Panc1 (cell line): ENCODE measurements around the gene STK11IP. TPM values are rescaled to one million over a fixed set of nuclear protein-coding genes. Genes with fewer than 3 reads are reported as not detected.

ENCODE experiments used
- ATAC-seq: fragments of 200-7000 bp; cut with Tn5 transposase; 2 replicates; pipeline ENCODE4 v1.9.1; 2020; ENCODE audit warnings: mild to moderate bottlenecking, moderate library complexity
- BruUV-seq: library from RNA; stranded (reverse); fragments of 400-500 nt; replicated peaks from 2 replicates; lab custom pipeline; 2021; lab: Mats Ljungman, UMichigan
- CTCF ChIA-PET: fragments of 300-600 bp; sonication (Branson Sonifier 250); formaldehyde crosslinking; loops from one replicate; lab custom pipeline; 2022; ENCODE audit warnings: antibody characterized with exemption; lab: Charles Lee
- POLR2A ChIA-PET: fragments of 300-600 bp; sonication (Branson Sonifier 250); formaldehyde crosslinking; loops from one replicate; lab custom pipeline; 2022; ENCODE audit warnings: antibody characterized with exemption; lab: Charles Lee
- DNase-seq: peaks from one replicate; pipeline ENCODE4 v3.0.0-alpha.2; 2010; ENCODE audit warnings: low read depth, low spot score
- H3K27ac ChIP-seq: 2 replicates; pipeline ENCODE4 v1.5.1; 2011; ENCODE audit warnings: mild to moderate bottlenecking, low read length, inconsistent platforms
- H3K27me3 ChIP-seq: fragments of 200-500 bp; sonication (Bioruptor generic); 2 replicates; pipeline ENCODE4 v1.6.0; 2014; ENCODE audit warnings: low read length, inconsistent platforms; ENCODE audit not compliant: control insufficient read depth, insufficient read depth
- H3K36me3 ChIP-seq: fragments of 200-500 bp; sonication (Bioruptor generic); 2 replicates; pipeline ENCODE4 v1.5.1; 2014; ENCODE audit warnings: inconsistent platforms, mild to moderate bottlenecking, low read length, moderate library complexity; ENCODE audit not compliant: control insufficient read depth, insufficient read depth
- H3K4me1 ChIP-seq: 2 replicates; pipeline ENCODE4 v1.5.1; 2011; ENCODE audit warnings: inconsistent platforms, mild to moderate bottlenecking, low read length, moderate library complexity; ENCODE audit not compliant: control insufficient read depth, insufficient read depth
- H3K4me3 ChIP-seq, 2 experiments: 2 replicates each; pipeline ENCODE4 v1.5.1; 2011 to 2012; ENCODE audit warnings: low read depth in 2 of 2, low read length in 2 of 2, mild to moderate bottlenecking in 2 of 2, inconsistent platforms in 1 of 2, moderate library complexity in 1 of 2
- H3K9me3 ChIP-seq: fragments of 200-500 bp; sonication (Bioruptor generic); 2 replicates; pipeline ENCODE4 v1.5.1; 2014; ENCODE audit warnings: low read depth, mild to moderate bottlenecking, inconsistent platforms, low read length, moderate library complexity; ENCODE audit not compliant: control insufficient read depth, insufficient read depth
- POLR2AphosphoS5 ChIP-seq: IDR thresholded peaks from 2 replicates; pipeline ENCODE4 v1.6.1; 2012; ENCODE audit warnings: mild to moderate bottlenecking, low read depth, low read length, moderate library complexity
- SIN3A ChIP-seq: IDR thresholded peaks from 2 replicates; pipeline ENCODE4 v1.6.1; 2012; ENCODE audit warnings: low read depth, mild to moderate bottlenecking, low read length, moderate library complexity, borderline replicate concordance; ENCODE audit not compliant: insufficient read depth
- TCF7L2 ChIP-seq: IDR thresholded peaks from 2 replicates; pipeline ENCODE4 v1.6.1; 2011; ENCODE audit warnings: mild to moderate bottlenecking, low read depth, low read length, inconsistent platforms
- in situ Hi-C: cut with HindIII; loops from 2 replicates; pipeline ENCODE4 v1.10.0; 2016; ENCODE audit warnings: low sequenced_read_pairs, low pct_unique_long_range_greater_than_20kb
- intact Hi-C: fragments of 100-400 bp; cut with micrococcal nuclease; formaldehyde crosslinking; loops from one replicate; pipeline ENCODE4 v1.10.0; 2022; ENCODE audit not compliant: unreplicated experiment
- total RNA-seq: library from RNA; stranded (reverse); gene quantifications from one replicate; pipeline ENCODE4 v1.2.1, GENCODE V29; 2021; ENCODE audit not compliant: unreplicated experiment
- TF ChIP-seq, protein P1 (sequence below): fragments of 450-650 bp; IDR thresholded peaks from 2 replicates; pipeline ENCODE4 v1.5.1; 2017; ENCODE audit warnings: mild to moderate bottlenecking
- TF ChIP-seq, protein P2 (sequence below), 2 experiments: IDR thresholded peaks; 2 replicates each; pipeline ENCODE4 v1.6.1; 2011 to 2012; ENCODE audit warnings: low read depth in 2 of 2, control low read depth in 1 of 2, low read length in 1 of 2, mild to moderate bottlenecking in 1 of 2, moderate library complexity in 1 of 2; ENCODE audit not compliant: insufficient read depth in 1 of 2

The STK11IP gene
- total RNA-seq, 1 experiment from 2014 or later = 48.2 TPM

DNA sequence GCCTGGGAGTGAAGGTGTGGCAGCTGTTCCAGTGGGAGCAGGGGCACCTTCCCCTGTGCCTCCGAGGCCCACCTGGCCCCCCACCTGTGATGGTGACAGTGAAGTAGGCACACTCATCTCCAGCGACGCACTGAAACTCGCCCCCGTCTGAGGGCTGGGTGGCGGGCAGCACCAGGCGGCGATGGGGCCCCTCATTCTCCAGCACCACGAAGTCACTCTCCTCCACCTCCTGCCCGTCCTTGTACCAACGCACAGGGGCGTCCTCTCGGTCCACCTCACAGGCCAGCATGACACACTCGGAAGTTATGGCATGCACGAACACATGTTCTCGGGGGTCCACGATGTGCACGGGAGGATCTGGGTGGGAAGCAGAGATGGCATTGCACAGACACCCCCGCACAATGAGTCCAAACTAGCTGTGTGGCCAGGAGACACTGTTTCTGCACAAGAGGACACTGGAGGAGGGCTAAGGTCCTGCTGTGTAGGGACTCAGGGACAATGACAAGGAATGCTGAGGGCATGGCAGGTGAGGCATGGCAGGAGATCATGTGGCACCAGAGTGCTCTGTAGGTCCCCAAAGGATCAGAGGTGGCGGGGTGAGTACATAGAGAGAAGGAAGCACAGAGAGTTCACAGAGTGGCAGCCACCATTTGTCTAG lies 34.3 kb upstream of the STK11IP start:
- Histone ChIP-seq H3K27ac (no peak overlapping the region), H3K4me1 (peaks cover 7% of the 10 kb centered on the region), H3K27me3 (no peaks in the 10 kb centered on the region), H3K9me3 (no peaks in the 10 kb centered on the region), H3K4me3 (no peak overlapping the region), H3K36me3 (no peaks in the 10 kb centered on the region)
- ChIA-PET POLR2A (interaction anchor here (0.6 kb wide), 1 partner anchor 226 kb away, joined by 3 read pairs; no protein-coding TSS in a partner anchor), CTCF (no interaction called here)
- in situ Hi-C loops (no loop called here), intact Hi-C loops (no loop called here)
- ATAC-seq (no peak), DNase-seq (no peak)
- no peak for TF ChIP-seq POLR2AphosphoS5
- TF ChIP-seq, protein P1, sequence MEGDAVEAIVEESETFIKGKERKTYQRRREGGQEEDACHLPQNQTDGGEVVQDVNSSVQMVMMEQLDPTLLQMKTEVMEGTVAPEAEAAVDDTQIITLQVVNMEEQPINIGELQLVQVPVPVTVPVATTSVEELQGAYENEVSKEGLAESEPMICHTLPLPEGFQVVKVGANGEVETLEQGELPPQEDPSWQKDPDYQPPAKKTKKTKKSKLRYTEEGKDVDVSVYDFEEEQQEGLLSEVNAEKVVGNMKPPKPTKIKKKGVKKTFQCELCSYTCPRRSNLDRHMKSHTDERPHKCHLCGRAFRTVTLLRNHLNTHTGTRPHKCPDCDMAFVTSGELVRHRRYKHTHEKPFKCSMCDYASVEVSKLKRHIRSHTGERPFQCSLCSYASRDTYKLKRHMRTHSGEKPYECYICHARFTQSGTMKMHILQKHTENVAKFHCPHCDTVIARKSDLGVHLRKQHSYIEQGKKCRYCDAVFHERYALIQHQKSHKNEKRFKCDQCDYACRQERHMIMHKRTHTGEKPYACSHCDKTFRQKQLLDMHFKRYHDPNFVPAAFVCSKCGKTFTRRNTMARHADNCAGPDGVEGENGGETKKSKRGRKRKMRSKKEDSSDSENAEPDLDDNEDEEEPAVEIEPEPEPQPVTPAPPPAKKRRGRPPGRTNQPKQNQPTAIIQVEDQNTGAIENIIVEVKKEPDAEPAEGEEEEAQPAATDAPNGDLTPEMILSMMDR = no peak
- TF ChIP-seq SIN3A = no peak
- no peak for TF ChIP-seq TCF7L2
- TF ChIP-seq, protein P2, sequence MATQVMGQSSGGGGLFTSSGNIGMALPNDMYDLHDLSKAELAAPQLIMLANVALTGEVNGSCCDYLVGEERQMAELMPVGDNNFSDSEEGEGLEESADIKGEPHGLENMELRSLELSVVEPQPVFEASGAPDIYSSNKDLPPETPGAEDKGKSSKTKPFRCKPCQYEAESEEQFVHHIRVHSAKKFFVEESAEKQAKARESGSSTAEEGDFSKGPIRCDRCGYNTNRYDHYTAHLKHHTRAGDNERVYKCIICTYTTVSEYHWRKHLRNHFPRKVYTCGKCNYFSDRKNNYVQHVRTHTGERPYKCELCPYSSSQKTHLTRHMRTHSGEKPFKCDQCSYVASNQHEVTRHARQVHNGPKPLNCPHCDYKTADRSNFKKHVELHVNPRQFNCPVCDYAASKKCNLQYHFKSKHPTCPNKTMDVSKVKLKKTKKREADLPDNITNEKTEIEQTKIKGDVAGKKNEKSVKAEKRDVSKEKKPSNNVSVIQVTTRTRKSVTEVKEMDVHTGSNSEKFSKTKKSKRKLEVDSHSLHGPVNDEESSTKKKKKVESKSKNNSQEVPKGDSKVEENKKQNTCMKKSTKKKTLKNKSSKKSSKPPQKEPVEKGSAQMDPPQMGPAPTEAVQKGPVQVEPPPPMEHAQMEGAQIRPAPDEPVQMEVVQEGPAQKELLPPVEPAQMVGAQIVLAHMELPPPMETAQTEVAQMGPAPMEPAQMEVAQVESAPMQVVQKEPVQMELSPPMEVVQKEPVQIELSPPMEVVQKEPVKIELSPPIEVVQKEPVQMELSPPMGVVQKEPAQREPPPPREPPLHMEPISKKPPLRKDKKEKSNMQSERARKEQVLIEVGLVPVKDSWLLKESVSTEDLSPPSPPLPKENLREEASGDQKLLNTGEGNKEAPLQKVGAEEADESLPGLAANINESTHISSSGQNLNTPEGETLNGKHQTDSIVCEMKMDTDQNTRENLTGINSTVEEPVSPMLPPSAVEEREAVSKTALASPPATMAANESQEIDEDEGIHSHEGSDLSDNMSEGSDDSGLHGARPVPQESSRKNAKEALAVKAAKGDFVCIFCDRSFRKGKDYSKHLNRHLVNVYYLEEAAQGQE (IDR thresholded peaks at IDR 0.05; ENCODE audit: insufficient read depth in 1 of 2, low read depth in 2 of 2, low read length in 1 of 2) = no peak
- BruUV-seq = no TSS peak

DNA sequence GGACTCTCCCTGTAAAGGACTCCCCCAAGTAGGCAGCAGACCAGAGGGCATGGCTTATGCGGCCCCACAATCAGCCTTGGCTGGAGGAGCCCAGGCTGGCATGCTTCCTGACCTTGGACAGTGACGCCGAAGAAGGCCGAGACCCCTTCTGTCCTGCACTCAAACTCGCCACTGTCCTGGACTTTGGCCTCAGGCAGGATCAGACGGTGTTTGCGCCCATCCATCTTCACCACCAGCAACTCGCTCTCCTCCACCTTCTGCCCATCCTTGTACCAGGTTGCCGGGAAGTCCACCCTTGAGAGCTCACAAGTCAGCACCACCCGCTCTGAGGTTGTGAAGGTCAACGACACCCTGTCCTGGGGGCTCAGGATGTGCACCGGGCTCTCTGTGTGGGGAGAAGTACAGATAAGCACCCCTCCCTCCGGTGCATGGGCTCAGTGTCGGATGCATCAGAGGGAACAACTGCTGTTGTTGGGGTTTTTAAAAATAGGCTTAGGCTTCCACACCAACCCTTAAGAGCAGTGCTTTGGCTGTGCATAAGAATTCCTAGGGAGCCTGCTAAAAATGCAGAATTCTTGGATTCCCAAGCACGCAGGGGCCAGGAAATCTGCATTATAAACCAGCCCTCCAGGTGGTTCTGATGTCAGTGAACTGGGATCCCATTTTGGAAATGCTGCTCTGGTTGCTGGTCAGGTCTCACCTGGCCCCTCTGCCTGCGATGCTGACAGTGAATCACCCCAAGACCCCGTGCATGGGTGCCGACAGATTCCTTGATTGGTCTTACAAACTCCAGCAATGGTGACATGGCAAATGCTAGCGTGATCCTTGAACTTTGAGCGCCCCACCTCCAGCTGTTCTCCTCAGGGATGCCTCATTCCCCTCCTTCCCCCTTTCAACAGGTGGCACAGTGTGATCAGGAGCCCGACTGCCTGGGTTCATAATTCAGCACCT lies 32.3 kb upstream of the STK11IP start:
- BruUV-seq = no TSS peak
- Histone ChIP-seq H3K9me3 (no peaks in the 10 kb centered on the region), H3K4me3 (no peak overlapping the region), H3K36me3 (no peaks in the 10 kb centered on the region), H3K27me3 (no peaks in the 10 kb centered on the region), H3K27ac (no peak overlapping the region), H3K4me1 (peaks cover 17% of the 10 kb centered on the region)
- intact Hi-C loops = no loop called here
- ChIA-PET POLR2A (no interaction called here), CTCF (no interaction called here)
- no peak for ATAC-seq
- in situ Hi-C loops = no loop called here
- DNase-seq = no peak
- TF ChIP-seq TCF7L2 (no peak), POLR2AphosphoS5 (no peak), SIN3A (no peak)
- TF ChIP-seq, protein P1 = no peak
- TF ChIP-seq, protein P2 (IDR thresholded peaks at IDR 0.05; ENCODE audit: insufficient read depth in 1 of 2, low read depth in 2 of 2, low read length in 1 of 2) = no peak
